Neuronal stem cell (in vitro differentiated cells): ENCODE data around the gene RRM2.

Experiments
- DNase-seq: peaks from one replicate; pipeline ENCODE4 v3.0.0-alpha.2; 2013; ENCODE audit warnings: low spot score
- H2AFZ ChIP-seq: one replicate; pipeline ENCODE4 v1.6.1; 2013; ENCODE audit warnings: mild to moderate bottlenecking, low read length, inconsistent platforms
- H2AK5ac ChIP-seq: 2 replicates; pipeline ENCODE4 v1.6.1; 2013; ENCODE audit warnings: low read depth, mild to moderate bottlenecking, inconsistent platforms, low read length, moderate library complexity, mixed read lengths
- H2BK120ac ChIP-seq: 2 replicates; pipeline ENCODE4 v1.6.1; 2013; ENCODE audit warnings: low read depth, mild to moderate bottlenecking, inconsistent platforms, low read length, moderate library complexity, mixed read lengths
- H2BK12ac ChIP-seq: one replicate; pipeline ENCODE4 v1.6.1; 2013; ENCODE audit warnings: low read length, inconsistent platforms
- H2BK15ac ChIP-seq: 2 replicates; pipeline ENCODE4 v1.6.1; 2013; ENCODE audit warnings: mild to moderate bottlenecking, low read length, inconsistent platforms, mixed read lengths
- H2BK5ac ChIP-seq: one replicate; pipeline ENCODE4 v1.6.1; 2013; ENCODE audit warnings: inconsistent platforms, mild to moderate bottlenecking, low read length, moderate library complexity
- H3K14ac ChIP-seq: one replicate; pipeline ENCODE4 v1.6.1; 2013; ENCODE audit warnings: low read length, inconsistent platforms
- H3K18ac ChIP-seq: 2 replicates; pipeline ENCODE4 v1.6.1; 2013; ENCODE audit warnings: low read length, inconsistent platforms
- H3K23ac ChIP-seq: 2 replicates; pipeline ENCODE4 v1.6.1; 2013; ENCODE audit warnings: low read depth, mild to moderate bottlenecking, mixed read lengths, low read length, inconsistent platforms; ENCODE audit not compliant: poor library complexity
- H3K27ac ChIP-seq: replicated peaks from 3 replicates; pipeline ENCODE4 v1.5.1; 2013; ENCODE audit warnings: low read length, inconsistent platforms
- H3K27me3 ChIP-seq, 3 experiments: 2 replicates each; pipeline ENCODE4 v1.6.1; 2013; ENCODE audit warnings: low read length in 3 of 3, mild to moderate bottlenecking in 2 of 3, inconsistent platforms in 1 of 3, low read depth in 1 of 3, mixed read lengths in 1 of 3, moderate library complexity in 1 of 3; ENCODE audit not compliant: control insufficient read depth in 3 of 3, insufficient read depth in 3 of 3
- H3K36me3 ChIP-seq, 2 donors: replicated peaks in 1 of 2; 2 replicates each; pipeline ENCODE4 v1.6.1; 2013; ENCODE audit warnings: low read length in 2 of 2; ENCODE audit not compliant: control insufficient read depth in 2 of 2, insufficient read depth in 2 of 2
- H3K4ac ChIP-seq: 2 replicates; pipeline ENCODE4 v1.6.1; 2013; ENCODE audit warnings: inconsistent platforms, mild to moderate bottlenecking, low read length, moderate library complexity
- H3K4me1 ChIP-seq, 2 donors: 1 replicate in 1 of 2; 2 replicates in 1 of 2; pipeline ENCODE4 v1.6.1; 2013; ENCODE audit warnings: low read length in 2 of 2, low read depth in 1 of 2; ENCODE audit not compliant: control insufficient read depth in 2 of 2, insufficient read depth in 1 of 2
- H3K4me2 ChIP-seq: one replicate; pipeline ENCODE4 v1.6.1; 2013; ENCODE audit warnings: mild to moderate bottlenecking, low read length, inconsistent platforms; ENCODE audit not compliant: insufficient read depth, poor library complexity, severe bottlenecking
- H3K4me3 ChIP-seq, 2 donors: 2 replicates each; pipeline ENCODE4 v1.5.1; 2013; ENCODE audit warnings: low read length in 2 of 2, mild to moderate bottlenecking in 2 of 2, inconsistent platforms in 1 of 2, moderate library complexity in 1 of 2
- H3K79me1 ChIP-seq: one replicate; pipeline ENCODE4 v1.6.1; 2013; ENCODE audit warnings: low read depth, mild to moderate bottlenecking, inconsistent platforms, low read length, moderate library complexity
- H3K9ac ChIP-seq: one replicate; pipeline ENCODE4 v1.6.1; 2013; ENCODE audit warnings: mild to moderate bottlenecking, low read depth, low read length, inconsistent platforms; ENCODE audit not compliant: poor library complexity
- H3K9me3 ChIP-seq, 2 donors: replicated peaks in 1 of 2; 2 replicates each; pipeline versions ENCODE3 to v1.6.1; 2013; ENCODE audit warnings: low read length in 2 of 2, mild to moderate bottlenecking in 2 of 2, inconsistent platforms in 1 of 2, low read depth in 1 of 2, mixed read lengths in 1 of 2, moderate library complexity in 1 of 2; ENCODE audit not compliant: control insufficient read depth in 2 of 2, insufficient read depth in 1 of 2
- H4K8ac ChIP-seq: one replicate; pipeline ENCODE4 v1.6.1; 2013; ENCODE audit warnings: low read depth, mild to moderate bottlenecking, inconsistent platforms, low read length, moderate library complexity
- H4K91ac ChIP-seq: one replicate; pipeline ENCODE4 v1.6.1; 2013; ENCODE audit warnings: low read length, low read depth, mild to moderate bottlenecking, inconsistent platforms; ENCODE audit not compliant: poor library complexity
- WGBS, 2 donors: extraction: QIAGEN DNeasy Blood & Tissue Kit; methylation state at CpG; one replicate each; pipeline ENCODE4 v1.1.7; 2013; ENCODE audit warnings: missing lambda C conversion rate in 2 of 2, mixed read lengths in 1 of 2; ENCODE audit not compliant: insufficient read length in 2 of 2, insufficient replicate concordance in 1 of 2; ENCODE audit errors: extremely low coverage in 2 of 2; 5-methylcytosine and 5-hydroxymethylcytosine counted together

The RRM2 gene

GRCh38 chr2:10144771-10145518, 22.4 kb downstream of the RRM2 start:
- Histone ChIP-seq H3K27ac (no peak overlapping the region), H3K27me3 (no peaks in the 10 kb centered on the region), H3K4me1 (no peaks in the 10 kb centered on the region), H3K4me3 (no peak overlapping the region), H2AK5ac (no peak overlapping the region), H2AFZ (no peak overlapping the region), H3K4ac (no peak overlapping the region), H2BK5ac (peak overlapping the region; percentile 66), H3K79me1 (peaks cover 2% of the 10 kb centered on the region), H3K4me2 (no peak overlapping the region), H3K36me3 (peaks cover 27 to 82% of the 10 kb centered on the region in 2 donors), H2BK15ac (no peak overlapping the region), H3K18ac (no peak overlapping the region), H4K91ac (no peak overlapping the region), H2BK12ac (peak overlapping the region; percentile 22), H3K9ac (no peak overlapping the region), H2BK120ac (no peak overlapping the region), H4K8ac (no peak overlapping the region), H3K23ac (no peak overlapping the region), H3K14ac (no peak overlapping the region), H3K9me3 (no peaks in the 10 kb centered on the region)
- WGBS, 2 donors: no CpG with 5 or more reads among the region's 16 CpGs
- no peak for DNase-seq

- Histone ChIP-seq H3K27ac (no peak overlapping the region), H2BK15ac (no peak overlapping the region), H2BK5ac (no peak overlapping the region), H3K18ac (no peak overlapping the region), H4K91ac (no peak overlapping the region), H2AK5ac (no peak overlapping the region), H3K14ac (no peak overlapping the region), H4K8ac (no peak overlapping the region), H2AFZ (no peak overlapping the region), H2BK12ac (no peak overlapping the region), H3K4me1 (no peaks in the 10 kb centered on the region), H2BK120ac (no peak overlapping the region), H3K4ac (no peak overlapping the region), H3K9me3 (no peaks in the 10 kb centered on the region), H3K27me3 (no peaks in the 10 kb centered on the region), H3K36me3 (peaks cover 27 to 87% of the 10 kb centered on the region in 2 donors), H3K23ac (no peak overlapping the region), H3K9ac (peak overlapping the region; percentile 10), H3K79me1 (peaks cover 2% of the 10 kb centered on the region), H3K4me3 (no peak overlapping the region), H3K4me2 (no peak overlapping the region)
- WGBS, 2 donors: no CpG with 5 or more reads among the region's 13 CpGs
- DNase-seq: no peak
Measured at GRCh38 chr2:10145519-10146357, 23.2 kb downstream of the RRM2 start.

- Histone ChIP-seq H3K18ac (no peak overlapping the region), H3K4me2 (no peak overlapping the region), H3K27ac (no peak overlapping the region), H2BK120ac (no peak overlapping the region), H3K27me3 (no peaks in the 10 kb centered on the region), H4K8ac (no peak overlapping the region), H3K4me1 (no peaks in the 10 kb centered on the region), H4K91ac (no peak overlapping the region), H3K4ac (no peak overlapping the region), H2BK15ac (no peak overlapping the region), H3K9me3 (no peaks in the 10 kb centered on the region), H3K79me1 (peaks cover 2% of the 10 kb centered on the region), H3K14ac (peak overlapping the region; percentile 14), H3K36me3 (peaks cover 25 to 89% of the 10 kb centered on the region in 2 donors), H2BK5ac (no peak overlapping the region), H2AK5ac (no peak overlapping the region), H3K9ac (no peak overlapping the region), H2AFZ (no peak overlapping the region), H3K23ac (peak overlapping the region; percentile 29), H2BK12ac (no peak overlapping the region), H3K4me3 (peak overlapping the region in 1 of 2 donors; percentile 52)
- no peak for DNase-seq
- WGBS, 2 donors: no CpG with 5 or more reads among the region's 14 CpGs
Measured at GRCh38 chr2:10146366-10147005, 23.9 kb downstream of the RRM2 start.
